ENCODE data around the gene HDHD3. TPM values are rescaled to one million over a fixed set of nuclear protein-coding genes. Genes with fewer than 3 reads are reported as not detected.
A peak's percentile ranks its signal among the peaks of the same experiment; 100 is the strongest.

HDHD3 gene
- total RNA-seq, 1 donor from 2014 or later = 10.4 TPM

- Histone ChIP-seq H3K36me3 (peaks cover 53% of the 10 kb centered on the region), H3K4me1 (no peaks in the 10 kb centered on the region), H3K27ac (no peak overlapping the region), H3K27me3 (no peaks in the 10 kb centered on the region), H3K4me3 (no peak overlapping the region), H3K9me3 (no peaks in the 10 kb centered on the region)
- intact Hi-C loops (cut with DNase I) = no loop called here
- peak; percentile 43 for DNase-seq
- TF ChIP-seq, protein P1, sequence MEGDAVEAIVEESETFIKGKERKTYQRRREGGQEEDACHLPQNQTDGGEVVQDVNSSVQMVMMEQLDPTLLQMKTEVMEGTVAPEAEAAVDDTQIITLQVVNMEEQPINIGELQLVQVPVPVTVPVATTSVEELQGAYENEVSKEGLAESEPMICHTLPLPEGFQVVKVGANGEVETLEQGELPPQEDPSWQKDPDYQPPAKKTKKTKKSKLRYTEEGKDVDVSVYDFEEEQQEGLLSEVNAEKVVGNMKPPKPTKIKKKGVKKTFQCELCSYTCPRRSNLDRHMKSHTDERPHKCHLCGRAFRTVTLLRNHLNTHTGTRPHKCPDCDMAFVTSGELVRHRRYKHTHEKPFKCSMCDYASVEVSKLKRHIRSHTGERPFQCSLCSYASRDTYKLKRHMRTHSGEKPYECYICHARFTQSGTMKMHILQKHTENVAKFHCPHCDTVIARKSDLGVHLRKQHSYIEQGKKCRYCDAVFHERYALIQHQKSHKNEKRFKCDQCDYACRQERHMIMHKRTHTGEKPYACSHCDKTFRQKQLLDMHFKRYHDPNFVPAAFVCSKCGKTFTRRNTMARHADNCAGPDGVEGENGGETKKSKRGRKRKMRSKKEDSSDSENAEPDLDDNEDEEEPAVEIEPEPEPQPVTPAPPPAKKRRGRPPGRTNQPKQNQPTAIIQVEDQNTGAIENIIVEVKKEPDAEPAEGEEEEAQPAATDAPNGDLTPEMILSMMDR (IDR thresholded peaks at IDR 0.05) = no peak
- no peak for ATAC-seq
Observed at GRCh38 chr9:113393281-113393680, 16.5 kb upstream of the HDHD3 start.

DNA sequence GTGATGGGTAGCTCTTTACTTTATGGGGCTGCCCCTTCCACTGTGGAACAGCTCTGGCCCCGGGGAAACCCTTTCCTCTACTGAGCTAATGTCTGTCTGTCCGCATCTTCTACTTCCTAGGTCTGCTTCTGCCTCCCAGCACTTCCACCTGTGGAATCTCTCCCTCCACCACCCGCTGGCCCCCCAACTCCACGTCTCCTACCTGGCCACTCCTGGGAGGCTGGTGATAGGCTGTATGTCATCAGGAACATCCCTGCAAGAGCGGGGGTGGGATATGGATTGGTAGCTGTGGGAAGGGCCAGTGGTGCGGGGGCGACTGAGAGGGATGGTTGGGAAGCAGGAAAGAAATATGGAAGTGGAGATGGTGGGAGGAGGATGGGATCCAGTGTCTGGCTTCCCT is 15.1 kb upstream of the HDHD3 start:
- Histone ChIP-seq H3K4me1 (no peaks in the 10 kb centered on the region), H3K36me3 (peaks cover 67% of the 10 kb centered on the region), H3K27ac (no peak overlapping the region), H3K9me3 (no peaks in the 10 kb centered on the region), H3K4me3 (no peak overlapping the region), H3K27me3 (no peaks in the 10 kb centered on the region)
- TF ChIP-seq, protein P1 (IDR thresholded peaks at IDR 0.05) = no peak
- intact Hi-C loops (cut with DNase I) = no loop called here
- DNase-seq (peak; percentile 55), ATAC-seq (no peak)

DNA sequence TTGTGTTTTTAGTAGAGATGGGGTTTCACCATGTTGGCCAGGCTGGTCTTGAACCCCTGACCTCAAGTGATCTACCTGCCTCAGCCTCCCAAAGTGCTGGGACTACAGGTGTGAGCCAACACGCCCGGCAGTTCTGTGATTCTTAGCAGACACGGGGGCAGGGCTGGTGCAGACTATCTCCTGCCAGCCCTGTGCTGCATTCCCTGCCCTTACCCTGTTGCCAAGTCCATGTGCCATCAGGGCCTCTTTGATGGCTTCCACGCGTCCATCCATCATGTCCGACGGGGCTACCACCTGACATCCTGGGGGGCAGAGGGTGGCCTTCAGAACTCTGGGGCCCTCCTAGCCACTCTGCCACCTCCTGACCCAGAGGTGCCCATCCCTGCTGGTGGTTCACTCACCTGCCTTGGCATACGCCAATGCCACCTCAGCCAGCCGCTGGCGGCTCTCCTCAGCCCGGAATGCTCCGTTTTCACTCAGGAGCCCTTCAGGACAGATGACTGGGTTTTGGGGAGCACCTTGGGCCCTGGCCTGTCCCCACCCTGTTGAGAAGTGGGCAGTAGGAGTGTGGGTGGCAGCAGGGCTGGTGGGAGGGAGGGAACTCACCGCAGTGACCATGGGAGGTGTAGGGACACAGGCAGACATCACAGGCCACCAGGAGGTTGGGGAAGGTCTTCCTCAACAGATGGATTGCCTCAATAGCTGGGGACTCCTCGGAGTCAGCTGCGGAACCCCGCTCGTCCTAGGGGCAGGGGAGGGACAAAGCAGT is 13.6 kb upstream of the HDHD3 start:
- H3K27ac ChIP-seq = no peak overlapping the region
- ATAC-seq (no peak), DNase-seq (peak; percentile 52)
- TF ChIP-seq, protein P1 (IDR thresholded peaks at IDR 0.05) = no peak
- no peaks in the 10 kb centered on the region for H3K4me1 ChIP-seq
- no peaks in the 10 kb centered on the region for H3K27me3 ChIP-seq
- peaks cover 70% of the 10 kb centered on the region for H3K36me3 ChIP-seq
- no peak overlapping the region for H3K4me3 ChIP-seq
- H3K9me3 ChIP-seq = no peaks in the 10 kb centered on the region
- intact Hi-C loops (cut with DNase I) = no loop called here

GRCh38 chr9:113389451-113389850 is 12.7 kb upstream of the HDHD3 start:
- intact Hi-C loops (cut with DNase I) = no loop called here
- no peak for ATAC-seq
- H3K9me3 ChIP-seq = no peaks in the 10 kb centered on the region
- no peaks in the 10 kb centered on the region for H3K4me1 ChIP-seq
- H3K4me3 ChIP-seq = no peak overlapping the region
- H3K27ac ChIP-seq = no peak overlapping the region
- peaks cover 70% of the 10 kb centered on the region for H3K36me3 ChIP-seq
- TF ChIP-seq, protein P1 (IDR thresholded peaks at IDR 0.05) = no peak
- no peaks in the 10 kb centered on the region for H3K27me3 ChIP-seq
- peak; percentile 46 for DNase-seq

- DNase-seq = peak; percentile 46
- H3K36me3 ChIP-seq = peaks cover 70% of the 10 kb centered on the region
- intact Hi-C loops (cut with DNase I) = no loop called here
Observed at GRCh38 chr9:113388833-113389232, 12.0 kb upstream of the HDHD3 start.

More at GRCh38 chr9:113388833-113389232, 12.0 kb upstream of the HDHD3 start:
- TF ChIP-seq, protein P1 (IDR thresholded peaks at IDR 0.05) = no peak
- Histone ChIP-seq H3K4me3 (no peak overlapping the region), H3K27ac (no peak overlapping the region), H3K9me3 (no peaks in the 10 kb centered on the region), H3K27me3 (no peaks in the 10 kb centered on the region), H3K4me1 (no peaks in the 10 kb centered on the region)
- no peak for ATAC-seq
